HG03064 (cell line): ENCODE measurements around the gene ZDHHC9.

Experiments
- ATAC-seq: cut with Tn5 transposase; IDR thresholded peaks from one replicate; pipeline ENCODE4 v1.9.1; 2021; ENCODE audit warnings: low read depth; ENCODE audit not compliant: unreplicated experiment

The ZDHHC9 gene

DNA sequence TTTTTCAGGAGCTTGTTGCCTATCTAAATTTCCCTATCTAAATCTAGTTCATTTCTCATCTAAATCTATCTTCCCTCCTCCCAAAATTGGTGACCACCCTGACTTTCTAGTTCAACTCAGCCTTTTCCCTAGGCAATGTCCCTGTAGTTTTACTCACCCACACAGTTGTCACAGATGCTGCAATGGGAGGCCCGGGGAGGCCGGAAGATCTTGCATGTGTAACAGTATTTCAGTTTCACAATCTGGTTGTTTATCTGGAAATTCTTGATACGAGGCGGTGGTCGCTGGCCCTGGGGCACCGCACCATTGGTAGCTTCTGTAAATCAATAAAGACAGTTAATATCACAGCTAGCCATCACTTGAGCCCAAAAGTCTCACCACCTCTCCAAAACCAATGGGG lies 20.2 kb downstream of the ZDHHC9 start:
- no peak for ATAC-seq

DNA sequence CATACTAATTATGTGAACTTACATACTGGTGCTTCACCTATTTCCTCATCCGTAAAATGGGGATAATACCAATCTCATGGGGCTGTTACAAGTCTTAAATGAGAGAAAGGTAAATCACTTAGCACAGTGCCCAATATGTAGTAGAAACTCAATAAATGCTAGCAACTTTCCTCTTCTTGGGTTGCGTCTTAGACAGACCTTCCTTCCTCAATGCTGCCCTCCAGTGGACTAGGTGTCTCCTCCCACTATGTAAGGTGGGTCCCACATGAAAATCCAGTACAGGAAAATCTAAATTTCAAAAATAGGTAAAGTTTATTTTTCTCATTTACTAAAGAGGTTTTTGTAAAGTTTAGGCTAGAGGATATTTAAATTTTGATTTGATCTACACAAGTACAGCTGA lies 20.6 kb downstream of the ZDHHC9 start:
- no peak for ATAC-seq

DNA sequence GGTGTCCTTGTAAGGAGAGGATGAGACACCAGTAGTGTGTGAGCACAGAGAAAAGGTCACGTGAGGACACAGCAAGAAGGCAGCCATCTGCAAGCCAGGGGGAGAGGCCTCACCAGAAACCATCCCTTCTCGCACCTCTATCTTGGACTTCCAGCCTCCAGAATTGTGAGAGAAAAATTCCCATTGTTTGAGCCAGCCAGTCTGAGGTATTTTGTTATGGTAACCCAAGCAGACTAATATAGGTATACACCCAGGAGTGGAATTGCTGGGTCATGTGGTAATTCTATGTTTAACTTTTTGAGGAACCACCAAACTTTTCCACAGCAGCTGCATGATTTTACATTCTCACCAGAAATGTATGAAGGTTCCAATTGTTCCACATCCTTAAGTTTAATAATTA lies 25.6 kb downstream of the ZDHHC9 start:
- no peak for ATAC-seq

DNA sequence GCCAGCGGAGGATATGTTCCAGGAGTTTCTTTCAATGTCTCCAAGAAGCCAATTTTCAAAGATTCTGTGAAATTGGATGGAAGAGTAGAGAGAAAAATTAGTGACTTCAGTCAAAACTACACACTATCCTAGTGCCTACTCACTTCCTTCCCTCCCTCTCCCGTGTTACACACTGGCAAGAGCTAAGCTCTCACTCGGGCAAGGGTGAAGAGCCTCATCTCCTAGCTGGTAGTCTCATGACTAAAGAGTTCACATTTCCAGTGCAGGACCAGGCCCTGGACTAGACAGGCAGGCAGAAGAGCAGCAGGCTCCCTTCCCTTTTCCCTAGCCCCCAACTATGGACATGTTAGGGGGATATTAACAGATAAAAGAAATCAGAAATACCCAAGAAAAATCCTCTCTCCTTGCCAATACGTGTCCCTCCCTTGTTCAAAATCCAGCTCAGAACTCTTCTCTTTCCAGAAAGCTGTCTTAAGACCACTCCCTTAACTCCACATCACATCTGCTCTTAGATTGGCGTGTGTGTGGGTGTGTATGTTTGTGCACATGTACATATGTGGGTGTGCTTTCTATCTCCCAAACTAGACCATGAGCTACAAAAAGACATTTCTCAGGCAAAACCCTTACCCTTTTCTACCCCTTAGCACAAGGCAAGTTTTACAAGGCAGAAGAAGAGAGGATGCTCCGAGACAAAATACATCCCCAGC lies 29.9 kb downstream of the ZDHHC9 start:
- no peak for ATAC-seq

DNA sequence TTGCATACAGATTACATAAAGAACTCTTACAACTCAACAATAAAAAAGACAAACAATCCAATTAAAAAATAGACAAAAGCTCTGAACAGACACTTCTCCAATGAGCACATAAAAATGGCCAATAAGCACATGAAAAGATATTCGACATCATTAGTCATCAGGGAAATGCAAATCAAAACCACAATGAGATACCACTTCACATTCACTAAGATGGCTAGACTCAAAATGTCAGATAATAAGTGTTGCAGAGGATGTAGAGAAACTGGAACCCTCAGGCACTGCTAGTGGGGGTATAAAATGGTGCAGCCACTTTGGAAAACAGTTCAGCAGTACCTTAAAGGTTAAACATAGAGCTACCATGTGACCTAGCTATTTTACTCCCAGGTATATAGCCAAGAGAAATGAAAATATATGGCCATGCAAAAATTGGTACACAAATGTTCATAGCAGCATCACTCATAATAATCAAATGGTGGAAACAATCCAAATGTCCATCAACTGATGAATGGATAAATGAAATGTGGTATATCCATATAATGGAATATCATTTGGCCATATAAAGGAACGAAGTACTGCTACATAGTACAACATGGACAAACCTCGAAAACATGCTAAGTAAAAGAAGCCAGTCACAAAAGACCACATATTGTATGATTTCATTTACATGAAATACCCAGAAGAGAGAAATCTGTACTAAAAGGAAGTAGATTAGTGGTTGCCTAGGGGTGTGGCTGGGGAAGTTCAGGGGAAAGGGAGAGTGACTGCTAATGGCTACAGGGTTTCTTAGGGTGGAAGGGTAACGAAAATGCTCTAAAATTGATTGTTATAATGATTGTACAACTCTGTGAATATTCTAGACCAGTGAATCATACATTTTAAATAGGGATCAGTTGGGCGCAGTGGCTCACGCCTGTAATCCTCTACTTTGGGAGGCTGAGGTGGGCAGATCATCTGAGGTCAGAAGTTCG lies 34.6 kb downstream of the ZDHHC9 start:
- no peak for ATAC-seq

DNA sequence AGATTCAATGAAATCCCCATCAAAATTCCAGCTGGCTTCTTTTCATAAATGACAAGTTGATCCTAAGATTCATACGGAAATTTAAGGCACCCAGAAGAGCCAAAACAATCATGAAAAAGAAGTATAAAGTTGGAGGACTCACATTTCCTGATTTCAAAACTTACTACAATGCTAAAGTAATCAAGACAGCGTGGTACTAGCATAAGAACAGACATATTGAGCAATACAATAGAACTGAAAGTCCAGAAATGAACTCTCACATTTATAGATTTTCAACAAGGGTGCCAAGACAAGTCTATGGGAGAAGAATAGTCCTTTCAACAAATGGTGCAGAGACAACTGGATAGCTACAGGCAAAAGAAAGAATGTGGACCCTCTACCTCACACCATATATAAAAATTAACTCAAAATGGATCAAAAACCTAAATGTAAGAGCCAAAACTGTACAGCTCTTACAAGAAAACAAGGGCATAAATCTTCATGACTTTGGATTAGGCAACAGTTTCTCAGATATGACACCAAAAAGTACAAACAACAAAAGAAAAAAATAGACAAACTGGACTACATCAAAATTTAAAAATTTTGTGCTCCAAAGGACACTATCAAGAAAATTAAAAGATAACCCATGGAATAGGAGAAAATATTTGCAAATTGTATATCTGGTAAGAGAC lies 35.4 kb downstream of the ZDHHC9 start:
- ATAC-seq = no peak

DNA sequence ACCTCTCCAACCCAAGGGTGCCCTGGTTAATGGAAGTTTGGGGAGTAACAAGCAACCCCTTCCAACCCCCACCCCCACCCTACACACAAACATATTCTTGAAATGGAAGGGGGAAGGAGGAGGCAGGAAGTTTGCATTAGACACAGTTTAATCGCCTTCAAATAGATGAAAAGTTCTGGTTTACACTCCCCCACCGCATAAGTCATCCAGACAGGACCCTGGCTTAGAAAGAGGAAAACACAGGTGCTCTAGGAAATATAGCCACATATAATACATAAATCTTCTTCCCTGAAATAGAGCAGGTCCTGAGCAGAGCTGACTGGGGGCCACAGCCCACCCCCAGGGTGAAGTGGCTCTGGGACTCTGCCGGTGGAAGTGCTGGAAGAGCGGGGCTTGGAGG lies 38.9 kb downstream of the ZDHHC9 start:
- ATAC-seq = no peak

DNA sequence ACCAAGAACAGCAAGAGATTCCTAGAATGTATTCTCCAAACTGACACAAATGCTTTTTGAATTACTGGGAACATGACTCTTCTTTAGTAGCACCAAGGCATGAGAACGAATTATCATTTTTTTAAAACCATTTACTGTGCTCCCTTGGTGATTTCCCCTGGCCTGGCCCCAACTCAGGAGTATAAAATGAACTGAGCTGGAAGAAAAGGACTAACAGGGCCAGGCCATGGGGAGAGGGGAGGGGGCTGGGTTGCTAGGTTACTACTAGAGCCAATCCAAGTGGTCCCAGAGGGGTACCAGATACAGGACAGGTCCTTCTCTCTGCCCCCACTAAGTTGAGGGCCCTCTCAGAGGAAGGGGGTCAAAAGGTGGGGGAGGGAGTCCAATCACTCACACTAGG lies 40.8 kb downstream of the ZDHHC9 start:
- no peak for ATAC-seq

DNA sequence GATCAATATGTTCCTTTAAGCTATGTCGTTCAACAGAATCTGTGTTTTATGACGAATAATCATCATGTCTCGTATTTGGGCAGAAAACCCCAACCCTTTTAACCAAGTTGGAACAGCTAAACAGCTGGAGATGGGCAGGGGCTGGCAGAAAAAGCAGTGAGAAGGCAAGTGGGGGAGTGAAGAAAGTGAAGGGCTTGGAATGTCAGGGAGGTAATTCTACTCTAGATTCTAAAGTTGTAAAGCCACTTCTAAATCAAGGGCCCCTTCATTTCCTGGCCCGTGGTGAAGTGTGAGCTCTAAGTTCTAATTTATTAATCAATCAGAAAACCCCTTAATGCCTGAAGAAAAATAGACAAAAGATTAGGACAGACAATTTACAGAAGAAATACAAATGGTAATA lies 43.5 kb downstream of the ZDHHC9 start:
- ATAC-seq = no peak

DNA sequence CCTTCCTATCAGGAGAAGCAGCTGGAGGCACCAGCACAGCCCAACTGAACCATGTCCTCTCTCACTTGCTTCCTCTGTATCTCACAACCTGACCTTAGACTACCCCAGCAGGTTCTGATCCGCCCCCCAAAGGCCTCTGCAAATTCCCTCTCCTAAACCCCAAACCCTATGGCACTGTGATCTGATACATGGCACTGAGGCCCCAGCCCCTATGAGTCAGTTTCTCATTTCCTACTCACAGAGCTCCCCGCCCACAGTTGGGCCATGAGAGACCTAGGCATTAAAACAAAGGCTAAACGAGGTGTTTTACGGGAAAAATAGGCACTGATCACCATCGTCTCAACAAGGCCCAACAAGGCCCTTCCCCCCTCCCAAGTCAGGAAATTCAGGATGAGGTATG lies 44.8 kb downstream of the ZDHHC9 start:
- ATAC-seq = no peak

DNA sequence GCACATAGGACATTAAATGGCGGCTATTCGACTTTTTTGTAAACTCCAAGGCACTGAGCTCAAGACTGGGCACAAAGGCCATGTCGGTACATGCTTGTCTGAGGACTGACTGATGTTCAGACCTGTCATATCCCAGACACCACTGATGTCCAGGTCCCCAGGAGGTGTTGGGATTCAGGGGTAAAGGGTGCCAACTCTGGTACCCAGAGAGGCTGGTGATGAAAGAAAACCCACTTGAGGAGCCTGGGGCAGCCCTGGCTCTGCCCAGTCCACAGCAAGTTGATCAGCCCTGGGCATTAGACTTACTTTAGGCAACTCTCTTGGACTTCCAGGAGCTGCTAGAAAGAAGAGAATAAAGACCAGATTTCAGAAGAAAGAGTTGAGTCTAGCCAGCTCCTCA lies 45.2 kb downstream of the ZDHHC9 start:
- ATAC-seq = no peak

DNA sequence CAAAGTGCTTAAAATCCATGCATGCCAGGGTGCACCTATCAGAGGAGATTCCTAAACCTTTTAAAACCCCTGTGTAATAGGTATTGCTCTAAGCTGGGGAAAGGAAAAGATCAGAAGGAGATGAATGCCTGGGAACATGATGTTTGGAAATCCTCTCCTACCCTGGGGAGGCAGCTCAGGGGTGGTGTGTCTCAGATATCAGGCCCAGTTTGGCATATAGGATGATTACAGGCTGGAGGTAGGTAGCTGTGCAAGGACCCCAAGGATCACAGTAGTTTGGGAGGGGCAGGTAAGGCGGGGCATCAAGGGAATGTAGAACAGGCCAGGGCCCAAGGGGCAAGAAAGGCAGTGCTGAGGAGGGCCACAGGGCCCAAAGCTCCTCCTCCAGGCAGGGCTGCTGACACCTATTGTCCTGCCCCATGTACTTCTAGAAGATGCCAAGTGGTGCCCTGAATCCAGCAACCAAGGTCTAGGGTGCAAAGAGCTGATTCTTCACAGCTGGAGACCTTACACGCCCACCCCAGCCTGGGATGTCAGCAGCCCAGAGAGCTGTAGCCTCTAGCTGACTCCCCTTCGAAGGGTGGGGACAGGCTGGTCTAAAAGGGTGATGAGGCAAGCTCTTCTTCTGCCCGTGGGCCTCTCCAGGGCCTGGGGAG lies 46.3 kb downstream of the ZDHHC9 start:
- no peak for ATAC-seq

DNA sequence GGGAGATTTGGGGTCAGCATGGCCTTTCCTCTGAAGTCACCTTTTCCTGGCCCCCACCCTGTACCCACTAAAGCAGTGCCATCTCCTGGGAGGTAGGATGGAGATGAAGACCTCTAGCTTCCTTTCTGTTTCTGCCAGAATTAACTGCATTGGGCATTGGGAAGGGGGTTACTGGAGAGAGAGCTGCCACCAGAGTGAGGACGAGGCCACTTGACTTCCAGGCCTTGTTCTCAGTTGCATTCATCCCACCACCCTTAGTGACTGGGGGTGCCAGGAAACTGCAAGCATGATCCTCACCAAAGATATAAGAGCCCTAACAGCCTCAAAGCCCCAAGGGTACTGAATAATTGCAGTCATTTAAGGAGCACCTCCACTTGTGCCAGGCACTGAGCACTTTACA lies 48.1 kb downstream of the ZDHHC9 start:
- ATAC-seq = no peak

DNA sequence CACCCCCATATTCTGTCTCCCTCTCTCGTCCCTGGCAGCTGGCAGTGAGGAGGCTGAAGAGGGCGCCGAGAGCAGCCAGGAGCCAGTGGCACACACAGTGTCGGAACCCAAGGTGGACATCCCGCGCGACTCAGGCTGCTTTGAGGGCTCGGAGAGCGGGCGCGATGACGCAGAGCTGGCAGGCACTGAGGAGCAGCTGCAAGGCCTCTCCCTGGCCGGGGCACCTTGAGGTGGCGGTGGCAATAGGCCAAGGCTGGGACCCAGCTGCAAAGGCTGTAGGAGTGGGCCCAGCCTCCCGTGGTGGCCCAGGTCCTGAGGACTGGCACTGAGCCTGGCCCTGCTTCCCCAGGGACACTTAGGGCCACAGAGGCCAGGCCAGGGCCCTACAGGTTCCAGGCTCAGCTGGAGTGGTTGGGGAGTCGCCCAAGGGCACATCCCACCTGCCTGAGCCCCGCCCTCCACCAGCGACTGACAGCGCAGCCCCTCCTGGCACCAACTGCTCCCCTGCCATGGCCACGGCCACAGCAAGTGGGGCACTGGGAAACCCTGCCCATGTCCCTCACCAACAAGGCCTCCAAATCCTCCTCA lies 50.0 kb downstream of the ZDHHC9 start:
- no peak for ATAC-seq

DNA sequence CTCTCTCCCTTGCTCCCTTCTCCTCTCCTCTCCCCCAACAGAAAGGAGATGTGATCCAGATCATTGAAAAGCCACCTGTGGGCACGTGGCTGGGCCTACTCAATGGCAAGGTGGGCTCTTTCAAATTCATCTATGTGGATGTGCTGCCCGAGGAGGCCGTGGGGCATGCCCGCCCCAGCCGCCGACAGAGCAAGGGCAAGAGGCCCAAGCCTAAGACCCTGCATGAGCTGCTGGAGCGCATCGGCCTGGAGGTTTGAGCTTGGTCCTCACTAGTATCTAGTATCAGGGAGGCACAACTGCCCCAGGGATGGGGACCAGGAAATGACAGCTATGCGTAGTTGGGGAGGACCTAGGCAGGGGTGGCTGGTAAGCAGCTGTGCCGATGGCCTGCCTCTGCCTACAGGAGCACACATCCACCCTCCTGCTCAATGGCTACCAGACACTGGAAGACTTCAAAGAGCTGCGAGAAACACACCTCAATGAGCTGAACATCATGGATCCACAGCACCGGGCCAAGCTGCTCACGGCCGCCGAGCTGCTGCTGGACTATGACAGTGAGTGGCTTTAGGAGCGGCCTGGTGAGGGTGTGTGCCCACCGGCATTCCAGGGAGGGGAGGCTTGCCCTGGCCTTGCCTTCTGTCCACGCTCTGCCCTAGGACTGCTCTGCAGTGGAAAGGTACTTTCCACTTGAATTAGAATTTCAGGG lies 50.9 kb downstream of the ZDHHC9 start:
- ATAC-seq = no peak

DNA sequence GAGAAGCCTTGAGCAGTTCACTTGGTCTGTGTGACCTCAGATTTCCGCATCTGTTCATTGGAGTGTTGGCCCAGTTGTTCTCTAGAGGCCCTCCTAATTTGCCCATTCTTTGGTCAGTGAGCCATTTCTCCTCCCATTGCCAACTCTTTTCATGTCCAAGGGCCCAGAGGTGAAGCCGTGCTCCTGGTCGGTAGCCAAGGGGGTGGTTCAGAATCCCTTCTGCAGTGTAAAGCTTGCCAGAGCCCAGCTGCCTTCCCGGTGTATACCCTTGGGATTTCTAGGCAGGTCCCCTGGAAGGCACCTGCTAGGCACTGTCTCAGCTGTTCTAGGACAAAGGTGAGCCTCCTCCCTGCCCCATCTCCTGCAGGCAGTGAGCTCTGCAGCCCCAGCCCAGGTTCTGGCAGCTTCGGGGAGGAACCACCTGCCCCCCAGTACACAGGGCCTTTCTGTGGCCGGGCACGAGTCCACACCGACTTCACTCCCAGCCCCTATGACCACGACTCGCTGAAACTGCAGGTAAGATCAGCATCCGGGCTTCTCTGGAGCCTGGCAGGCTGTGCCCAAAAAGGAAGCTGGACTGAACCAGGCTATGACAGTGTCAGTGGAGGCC lies 51.6 kb downstream of the ZDHHC9 start:
- no peak for ATAC-seq

DNA sequence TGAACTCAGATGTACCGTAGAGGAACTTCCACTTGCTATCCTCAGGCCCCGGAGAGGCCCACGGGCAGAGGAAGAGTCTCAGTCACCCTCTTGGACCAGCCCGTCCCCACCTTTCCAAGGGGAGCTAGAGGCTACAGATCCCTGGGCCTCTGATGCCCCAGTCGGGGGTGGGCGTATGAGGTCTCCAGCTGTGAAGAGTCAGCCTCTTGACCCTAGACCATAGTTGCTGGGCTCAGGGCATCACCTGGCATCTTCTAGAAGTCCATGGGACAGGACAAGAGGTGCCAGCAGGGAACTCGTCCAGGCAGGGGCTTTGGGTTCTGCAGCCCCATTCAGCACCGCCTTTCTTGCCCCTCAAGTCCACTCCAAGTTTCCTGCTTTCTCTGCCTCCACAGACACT lies 52.4 kb downstream of the ZDHHC9 start:
- no peak for ATAC-seq

DNA sequence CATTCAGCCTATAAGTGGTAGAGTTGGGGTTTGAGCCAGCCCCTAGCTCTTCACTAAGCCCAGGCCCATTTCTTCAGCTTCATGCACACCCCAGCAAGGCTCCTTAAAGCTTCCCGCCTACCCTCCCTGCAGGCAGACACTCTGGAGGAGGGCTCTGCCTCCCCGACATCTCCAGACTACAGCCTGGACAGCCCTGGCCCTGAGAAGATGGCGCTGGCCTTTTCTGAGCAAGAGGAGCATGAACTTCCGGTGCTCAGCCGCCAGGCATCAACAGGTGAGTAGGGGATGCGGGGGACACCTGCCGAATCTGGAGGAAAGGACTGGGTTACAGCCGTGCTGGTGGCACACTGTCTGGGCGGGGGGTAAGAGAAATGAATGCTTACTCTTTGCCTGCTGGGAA lies 52.9 kb downstream of the ZDHHC9 start:
- ATAC-seq = no peak

DNA sequence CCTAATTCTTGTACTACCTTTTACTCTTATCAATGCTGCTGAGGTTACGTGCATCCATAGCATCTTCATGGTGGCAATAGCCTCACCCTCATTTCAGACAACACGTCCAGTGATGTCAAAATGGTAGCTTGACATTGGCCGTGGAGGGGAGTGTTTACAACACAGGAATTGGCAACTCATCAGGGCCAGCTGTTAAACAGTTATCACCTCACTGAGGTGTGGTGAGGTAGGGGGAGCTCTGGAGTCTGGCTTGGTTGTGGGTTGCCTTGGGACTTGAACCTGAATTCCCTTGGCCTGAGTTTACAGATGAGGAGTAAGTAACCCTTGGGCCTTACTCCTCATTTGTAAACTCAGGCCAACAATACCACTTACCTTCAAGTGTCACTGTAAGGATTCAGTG lies 53.5 kb downstream of the ZDHHC9 start:
- ATAC-seq = no peak

DNA sequence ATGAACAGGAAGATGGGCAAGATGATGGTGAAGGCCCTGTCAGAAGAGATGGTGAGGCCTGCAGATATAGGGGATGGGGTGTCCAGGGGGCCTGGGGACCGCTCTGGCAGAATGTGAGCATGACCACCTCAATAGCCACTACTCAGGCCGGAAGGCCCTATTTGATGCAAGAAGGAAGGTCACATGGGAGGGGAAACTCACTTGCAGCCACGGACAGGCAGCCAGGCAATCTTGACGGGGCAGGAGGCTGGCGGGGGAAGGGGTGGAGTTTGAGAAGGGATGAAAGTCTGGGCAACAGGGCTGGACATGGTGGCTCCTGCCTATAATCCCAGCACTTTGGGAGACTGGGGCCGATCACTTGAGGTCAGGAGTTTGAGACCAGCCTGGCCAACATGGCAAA lies 55.2 kb downstream of the ZDHHC9 start:
- ATAC-seq = no peak
